ENCODE results near the gene RBBP5.

Gene RBBP5

GRCh38 chr1:205056188-205056611, 65.6 kb downstream of the RBBP5 start:
- no peak overlapping the region for H3K4me3 ChIP-seq (ENCODE audit: low read length)
- H3K27me3 ChIP-seq (replicated peaks; ENCODE audit: control insufficient read depth, insufficient read depth, low read length): peaks cover 71% of the 10 kb centered on the region
- DNase-seq (ENCODE audit: low read depth): no peak
- H3K9ac ChIP-seq (ENCODE audit: low read length): no peak overlapping the region
- H3K9me3 ChIP-seq (ENCODE audit: control insufficient read depth, low read length): no peaks in the 10 kb centered on the region
- no peaks in the 10 kb centered on the region for H3K36me3 ChIP-seq (ENCODE audit: control insufficient read depth, insufficient read depth, low read length, severe bottlenecking)
- H3K4me1 ChIP-seq (ENCODE audit: control insufficient read depth, insufficient read depth, low read length): no peaks in the 10 kb centered on the region

DNA sequence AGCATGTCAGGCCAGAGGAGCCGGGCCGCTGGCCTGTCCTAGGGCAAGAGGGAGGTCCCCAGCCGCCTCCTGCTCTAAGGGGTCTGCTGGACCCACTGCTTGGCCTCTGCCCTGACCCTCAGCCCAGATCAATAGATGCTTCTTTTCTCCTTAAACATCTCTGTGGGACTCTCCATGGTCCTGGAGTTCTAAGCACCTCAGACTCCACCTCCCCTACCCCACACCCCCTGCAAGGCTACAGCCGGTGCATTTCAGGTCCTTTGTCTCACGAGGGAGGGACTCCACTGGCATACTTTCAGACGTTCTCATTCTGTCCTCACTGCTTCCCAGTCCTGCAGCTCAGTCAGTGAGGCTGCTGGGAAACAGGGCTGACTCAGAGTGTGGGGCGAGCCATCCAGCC, 67.8 kb downstream of the RBBP5 start:
- H3K9ac ChIP-seq (ENCODE audit: low read length): no peak overlapping the region
- no peak overlapping the region for H3K4me3 ChIP-seq (ENCODE audit: low read length)
- no peaks in the 10 kb centered on the region for H3K36me3 ChIP-seq (ENCODE audit: control insufficient read depth, insufficient read depth, low read length, severe bottlenecking)
- H3K27me3 ChIP-seq (replicated peaks; ENCODE audit: control insufficient read depth, insufficient read depth, low read length): peaks cover 83% of the 10 kb centered on the region
- DNase-seq (ENCODE audit: low read depth): no peak
- no peaks in the 10 kb centered on the region for H3K9me3 ChIP-seq (ENCODE audit: control insufficient read depth, low read length)
- H3K4me1 ChIP-seq (ENCODE audit: control insufficient read depth, insufficient read depth, low read length): peaks cover 2% of the 10 kb centered on the region

- H3K27me3 ChIP-seq (replicated peaks; ENCODE audit: control insufficient read depth, insufficient read depth, low read length): peaks cover 84% of the 10 kb centered on the region
- H3K4me3 ChIP-seq (ENCODE audit: low read length): no peak overlapping the region
- no peak overlapping the region for H3K9ac ChIP-seq (ENCODE audit: low read length)
- H3K9me3 ChIP-seq (ENCODE audit: control insufficient read depth, low read length): no peaks in the 10 kb centered on the region
- DNase-seq (ENCODE audit: low read depth): no peak
- H3K36me3 ChIP-seq (ENCODE audit: control insufficient read depth, insufficient read depth, low read length, severe bottlenecking): no peaks in the 10 kb centered on the region
- peaks cover 2% of the 10 kb centered on the region for H3K4me1 ChIP-seq (ENCODE audit: control insufficient read depth, insufficient read depth, low read length)
Observed at GRCh38 chr1:205053296-205053695, 68.5 kb downstream of the RBBP5 start.

DNA sequence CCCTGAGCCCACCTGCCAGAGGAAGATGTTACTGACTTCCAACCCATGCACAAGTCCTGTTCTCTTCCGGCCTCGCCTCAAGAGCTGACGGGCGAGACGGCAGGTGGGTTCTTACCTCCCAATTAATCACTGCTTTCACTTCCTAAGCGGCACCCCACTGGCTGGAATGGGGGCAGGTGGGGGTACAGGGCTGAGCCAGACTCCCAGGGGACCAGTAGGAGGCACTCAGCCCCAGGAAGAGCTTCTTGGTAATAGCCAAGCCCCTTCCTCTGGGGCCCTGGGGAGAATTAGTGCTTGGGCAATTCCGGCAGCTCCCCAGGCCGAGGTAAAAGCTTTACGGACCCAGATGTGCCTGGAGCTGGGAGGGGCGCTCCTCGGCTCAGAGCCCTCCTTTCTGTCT, 69.1 kb downstream of the RBBP5 start:
- no peak overlapping the region for H3K4me3 ChIP-seq (ENCODE audit: low read length)
- no peak for DNase-seq (ENCODE audit: low read depth)
- H3K27me3 ChIP-seq (replicated peaks; ENCODE audit: control insufficient read depth, insufficient read depth, low read length): peaks cover 90% of the 10 kb centered on the region
- no peaks in the 10 kb centered on the region for H3K9me3 ChIP-seq (ENCODE audit: control insufficient read depth, low read length)
- peaks cover 2% of the 10 kb centered on the region for H3K4me1 ChIP-seq (ENCODE audit: control insufficient read depth, insufficient read depth, low read length)
- H3K36me3 ChIP-seq (ENCODE audit: control insufficient read depth, insufficient read depth, low read length, severe bottlenecking): no peaks in the 10 kb centered on the region
- no peak overlapping the region for H3K9ac ChIP-seq (ENCODE audit: low read length)

GRCh38 chr1:205049479-205049878, 72.3 kb downstream of the RBBP5 start:
- no peaks in the 10 kb centered on the region for H3K36me3 ChIP-seq (ENCODE audit: control insufficient read depth, insufficient read depth, low read length, severe bottlenecking)
- peaks cover 95% of the 10 kb centered on the region for H3K27me3 ChIP-seq (replicated peaks; ENCODE audit: control insufficient read depth, insufficient read depth, low read length)
- H3K4me1 ChIP-seq (ENCODE audit: control insufficient read depth, insufficient read depth, low read length): peaks cover 2% of the 10 kb centered on the region
- DNase-seq (ENCODE audit: low read depth): no peak
- H3K9me3 ChIP-seq (ENCODE audit: control insufficient read depth, low read length): no peaks in the 10 kb centered on the region
- H3K4me3 ChIP-seq (ENCODE audit: low read length): no peak overlapping the region
- no peak overlapping the region for H3K9ac ChIP-seq (ENCODE audit: low read length)

DNA sequence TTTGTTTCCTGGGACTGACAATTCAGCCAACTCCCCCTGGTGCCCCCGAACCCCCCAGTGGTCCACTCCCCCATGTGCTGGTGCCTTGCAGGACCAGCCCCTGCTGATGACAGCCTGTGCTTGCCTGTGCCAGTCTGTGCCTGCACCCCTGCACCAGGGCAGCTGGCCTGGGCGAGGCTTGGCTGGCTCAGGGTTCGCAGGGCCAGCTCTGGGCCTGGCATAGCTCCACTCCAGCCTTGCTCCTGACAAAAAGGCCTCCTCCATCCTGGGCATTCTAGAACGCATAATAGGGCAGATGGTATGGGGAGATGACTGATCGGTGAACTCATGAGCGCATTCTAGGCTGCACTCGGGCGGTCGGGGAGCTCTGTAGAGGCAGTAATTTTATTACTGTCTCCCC, 73.4 kb downstream of the RBBP5 start:
- Histone ChIP-seq H3K27me3 (replicated peaks; ENCODE audit: control insufficient read depth, insufficient read depth, low read length) (peaks cover 95% of the 10 kb centered on the region), H3K4me3 (ENCODE audit: low read length) (no peak overlapping the region), H3K9me3 (ENCODE audit: control insufficient read depth, low read length) (no peaks in the 10 kb centered on the region), H3K9ac (ENCODE audit: low read length) (no peak overlapping the region), H3K4me1 (ENCODE audit: control insufficient read depth, insufficient read depth, low read length) (peaks cover 2% of the 10 kb centered on the region), H3K36me3 (ENCODE audit: control insufficient read depth, insufficient read depth, low read length, severe bottlenecking) (no peaks in the 10 kb centered on the region)
- DNase-seq (ENCODE audit: low read depth): no peak

GRCh38 chr1:205047764-205048231, 74.0 kb downstream of the RBBP5 start:
- Histone ChIP-seq H3K4me3 (ENCODE audit: low read length) (no peak overlapping the region), H3K4me1 (ENCODE audit: control insufficient read depth, insufficient read depth, low read length) (peaks cover 2% of the 10 kb centered on the region), H3K27me3 (replicated peaks; ENCODE audit: control insufficient read depth, insufficient read depth, low read length) (peaks cover 89% of the 10 kb centered on the region), H3K9me3 (ENCODE audit: control insufficient read depth, low read length) (no peaks in the 10 kb centered on the region), H3K9ac (ENCODE audit: low read length) (no peak overlapping the region), H3K36me3 (ENCODE audit: control insufficient read depth, insufficient read depth, low read length, severe bottlenecking) (no peaks in the 10 kb centered on the region)
- no peak for DNase-seq (ENCODE audit: low read depth)

GRCh38 chr1:205046870-205047269, 74.9 kb downstream of the RBBP5 start:
- H3K27me3 ChIP-seq (replicated peaks; ENCODE audit: control insufficient read depth, insufficient read depth, low read length): peaks cover 85% of the 10 kb centered on the region
- peaks cover 2% of the 10 kb centered on the region for H3K4me1 ChIP-seq (ENCODE audit: control insufficient read depth, insufficient read depth, low read length)

GRCh38 chr1:205045146-205045545, 76.6 kb downstream of the RBBP5 start:
- Histone ChIP-seq H3K4me1 (ENCODE audit: control insufficient read depth, insufficient read depth, low read length) (peaks cover 2% of the 10 kb centered on the region), H3K4me3 (ENCODE audit: low read length) (no peak overlapping the region), H3K9ac (ENCODE audit: low read length) (no peak overlapping the region), H3K27me3 (replicated peaks; ENCODE audit: control insufficient read depth, insufficient read depth, low read length) (peaks cover 84% of the 10 kb centered on the region), H3K9me3 (ENCODE audit: control insufficient read depth, low read length) (no peaks in the 10 kb centered on the region), H3K36me3 (ENCODE audit: control insufficient read depth, insufficient read depth, low read length, severe bottlenecking) (no peaks in the 10 kb centered on the region)
- DNase-seq (ENCODE audit: low read depth): no peak

More at GRCh38 chr1:205046870-205047269, 74.9 kb downstream of the RBBP5 start:
- Histone ChIP-seq H3K4me3 (ENCODE audit: low read length) (no peak overlapping the region), H3K9me3 (ENCODE audit: control insufficient read depth, low read length) (no peaks in the 10 kb centered on the region), H3K36me3 (ENCODE audit: control insufficient read depth, insufficient read depth, low read length, severe bottlenecking) (no peaks in the 10 kb centered on the region), H3K9ac (ENCODE audit: low read length) (no peak overlapping the region)
- no peak for DNase-seq (ENCODE audit: low read depth)

DNA sequence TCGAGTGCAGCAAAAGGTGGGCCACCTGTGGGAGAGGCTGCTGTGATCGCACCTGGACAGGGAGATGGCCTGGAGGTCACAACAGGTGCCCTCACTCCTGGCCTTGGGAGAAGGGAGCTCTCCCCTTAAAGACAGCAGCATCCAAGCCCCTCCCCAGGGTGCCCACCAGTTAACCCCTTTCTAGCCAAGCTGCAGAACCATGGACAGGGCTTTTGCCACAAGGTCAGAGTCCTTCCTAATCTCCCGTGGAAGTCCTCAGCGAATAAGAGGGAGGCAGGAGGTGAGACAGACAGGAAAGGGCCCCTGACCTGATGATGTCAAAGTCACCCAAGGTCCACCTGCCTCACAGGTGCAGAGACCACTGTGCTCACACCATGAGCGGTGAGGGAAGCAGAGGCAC, 77.0 kb downstream of the RBBP5 start:
- peaks cover 84% of the 10 kb centered on the region for H3K27me3 ChIP-seq (replicated peaks; ENCODE audit: control insufficient read depth, insufficient read depth, low read length)
- peaks cover 2% of the 10 kb centered on the region for H3K4me1 ChIP-seq (ENCODE audit: control insufficient read depth, insufficient read depth, low read length)
- no peak overlapping the region for H3K9ac ChIP-seq (ENCODE audit: low read length)
- no peaks in the 10 kb centered on the region for H3K36me3 ChIP-seq (ENCODE audit: control insufficient read depth, insufficient read depth, low read length, severe bottlenecking)
- H3K4me3 ChIP-seq (ENCODE audit: low read length): no peak overlapping the region
- no peak for DNase-seq (ENCODE audit: low read depth)
- H3K9me3 ChIP-seq (ENCODE audit: control insufficient read depth, low read length): no peaks in the 10 kb centered on the region

GRCh38 chr1:205043866-205044265, 77.9 kb downstream of the RBBP5 start:
- H3K27me3 ChIP-seq (replicated peaks; ENCODE audit: control insufficient read depth, insufficient read depth, low read length): peaks cover 84% of the 10 kb centered on the region
- H3K4me1 ChIP-seq (ENCODE audit: control insufficient read depth, insufficient read depth, low read length): no peaks in the 10 kb centered on the region
- no peaks in the 10 kb centered on the region for H3K9me3 ChIP-seq (ENCODE audit: control insufficient read depth, low read length)
- no peaks in the 10 kb centered on the region for H3K36me3 ChIP-seq (ENCODE audit: control insufficient read depth, insufficient read depth, low read length, severe bottlenecking)
- DNase-seq (ENCODE audit: low read depth): no peak
- H3K9ac ChIP-seq (ENCODE audit: low read length): no peak overlapping the region
- no peak overlapping the region for H3K4me3 ChIP-seq (ENCODE audit: low read length)
